ENCODE measurements around the gene CLPTM1. TPM values are rescaled to one million over a fixed set of nuclear protein-coding genes. Genes with fewer than 3 reads are reported as not detected.

CLPTM1 gene
- total RNA-seq, 1 donor = 62.6 TPM

DNA sequence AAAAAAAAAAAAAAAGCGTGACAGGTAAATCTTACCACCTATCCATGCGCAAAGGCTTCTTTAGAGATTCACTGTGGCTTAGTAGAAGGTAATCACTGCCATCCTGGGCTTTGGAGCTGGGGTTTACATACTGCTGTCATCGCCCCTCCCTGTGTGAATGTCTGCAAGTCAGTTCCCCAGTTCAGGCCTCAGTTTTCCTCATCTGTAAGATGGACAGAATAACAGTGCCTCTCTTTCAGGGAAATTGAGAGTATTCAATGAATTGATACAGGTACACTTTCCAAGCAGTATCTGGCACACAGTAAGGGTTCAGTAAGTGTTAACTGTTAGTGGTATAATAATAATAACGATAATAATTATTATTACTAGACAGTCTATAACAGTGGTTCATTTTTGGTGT is 48.3 kb downstream of the CLPTM1 start:
- H3K4me3 ChIP-seq (ENCODE audit: low read depth, low read length) = no peak overlapping the region
- TF ChIP-seq, protein P1, sequence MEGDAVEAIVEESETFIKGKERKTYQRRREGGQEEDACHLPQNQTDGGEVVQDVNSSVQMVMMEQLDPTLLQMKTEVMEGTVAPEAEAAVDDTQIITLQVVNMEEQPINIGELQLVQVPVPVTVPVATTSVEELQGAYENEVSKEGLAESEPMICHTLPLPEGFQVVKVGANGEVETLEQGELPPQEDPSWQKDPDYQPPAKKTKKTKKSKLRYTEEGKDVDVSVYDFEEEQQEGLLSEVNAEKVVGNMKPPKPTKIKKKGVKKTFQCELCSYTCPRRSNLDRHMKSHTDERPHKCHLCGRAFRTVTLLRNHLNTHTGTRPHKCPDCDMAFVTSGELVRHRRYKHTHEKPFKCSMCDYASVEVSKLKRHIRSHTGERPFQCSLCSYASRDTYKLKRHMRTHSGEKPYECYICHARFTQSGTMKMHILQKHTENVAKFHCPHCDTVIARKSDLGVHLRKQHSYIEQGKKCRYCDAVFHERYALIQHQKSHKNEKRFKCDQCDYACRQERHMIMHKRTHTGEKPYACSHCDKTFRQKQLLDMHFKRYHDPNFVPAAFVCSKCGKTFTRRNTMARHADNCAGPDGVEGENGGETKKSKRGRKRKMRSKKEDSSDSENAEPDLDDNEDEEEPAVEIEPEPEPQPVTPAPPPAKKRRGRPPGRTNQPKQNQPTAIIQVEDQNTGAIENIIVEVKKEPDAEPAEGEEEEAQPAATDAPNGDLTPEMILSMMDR (IDR thresholded peaks at IDR 0.05; ENCODE audit: insufficient read depth, low read depth, low read length) = no peak
- no peak for DNase-seq (ENCODE audit: low read depth)

DNA sequence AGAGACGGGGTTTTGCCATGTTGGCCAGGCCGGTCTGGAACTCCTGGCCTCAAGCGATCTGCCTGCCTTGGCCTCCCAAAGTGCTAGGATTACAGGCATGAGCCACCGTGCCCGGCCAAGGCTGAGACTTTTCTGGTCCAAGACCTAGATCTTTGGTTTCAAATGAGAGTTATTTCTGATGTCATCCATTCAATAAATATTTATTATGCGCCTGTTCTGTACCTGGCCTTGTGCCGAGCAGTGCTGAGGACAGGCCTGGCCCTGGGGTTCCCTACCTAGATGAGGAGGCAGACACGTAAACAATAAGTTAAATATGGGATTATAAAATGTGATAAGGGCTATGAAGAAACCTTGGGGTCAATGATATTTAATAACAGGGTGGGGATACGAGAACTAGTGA is 50.6 kb downstream of the CLPTM1 start:
- no peak overlapping the region for H3K4me3 ChIP-seq (ENCODE audit: low read depth, low read length)
- TF ChIP-seq, protein P1 (IDR thresholded peaks at IDR 0.05; ENCODE audit: insufficient read depth, low read depth, low read length) = no peak
- DNase-seq (ENCODE audit: low read depth) = no peak

DNA sequence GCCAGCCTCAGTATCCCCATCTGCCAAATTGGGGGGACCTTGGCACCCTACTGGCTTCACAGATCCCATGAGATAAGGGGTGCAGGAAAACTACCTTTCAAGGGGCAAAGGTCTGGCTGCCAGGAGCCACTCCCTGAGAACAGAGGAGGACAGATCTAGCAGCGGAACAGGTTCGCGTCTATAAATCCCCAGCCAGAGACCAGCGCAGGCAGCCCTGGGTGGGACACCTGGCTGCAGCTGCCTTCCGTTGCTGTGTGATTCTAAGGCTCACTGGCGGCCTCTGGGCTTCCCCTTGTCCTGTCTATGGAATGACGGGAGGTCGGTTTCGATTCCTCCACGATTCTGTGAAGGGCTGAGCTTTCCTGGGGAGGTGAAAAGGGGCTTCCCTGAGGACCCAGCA is 53.4 kb downstream of the CLPTM1 start:
- no peak for DNase-seq (ENCODE audit: low read depth)
- H3K4me3 ChIP-seq (ENCODE audit: low read depth, low read length) = no peak overlapping the region
- TF ChIP-seq, protein P1 (IDR thresholded peaks at IDR 0.05; ENCODE audit: insufficient read depth, low read depth, low read length) = no peak

DNA sequence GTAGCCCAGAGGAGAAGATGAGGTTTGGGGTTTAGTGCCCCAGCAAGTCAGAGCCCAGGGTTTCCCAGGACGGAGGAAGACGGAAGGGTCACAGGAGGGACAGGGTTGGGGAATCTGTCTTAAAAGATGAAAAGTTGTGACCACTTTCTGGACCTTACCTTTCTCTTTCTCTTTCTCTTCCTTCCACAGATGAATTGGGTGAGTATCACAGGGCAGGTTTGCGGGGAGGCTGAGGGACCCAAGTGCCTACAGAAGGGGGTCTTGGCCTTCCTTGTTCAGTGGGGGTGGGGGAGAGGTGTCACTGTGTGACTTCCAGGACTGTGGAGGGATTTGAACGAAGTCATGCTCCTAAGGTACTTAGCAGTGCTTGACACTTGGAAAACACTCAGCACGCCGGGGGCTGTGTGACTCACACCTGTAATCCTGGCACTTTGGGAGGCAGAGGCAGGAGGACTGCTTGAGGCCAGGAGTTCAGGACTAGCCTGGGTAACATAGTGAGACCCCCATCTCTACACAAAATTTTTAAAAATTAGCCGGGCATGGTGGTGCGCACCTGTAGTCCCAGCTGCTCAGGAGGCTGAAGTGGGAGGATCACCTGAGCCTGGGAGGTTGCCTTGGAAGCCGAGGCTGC is 54.6 kb downstream of the CLPTM1 start:
- TF ChIP-seq, protein P1 (IDR thresholded peaks at IDR 0.05; ENCODE audit: insufficient read depth, low read depth, low read length) = no peak
- DNase-seq (ENCODE audit: low read depth) = no peak

DNA sequence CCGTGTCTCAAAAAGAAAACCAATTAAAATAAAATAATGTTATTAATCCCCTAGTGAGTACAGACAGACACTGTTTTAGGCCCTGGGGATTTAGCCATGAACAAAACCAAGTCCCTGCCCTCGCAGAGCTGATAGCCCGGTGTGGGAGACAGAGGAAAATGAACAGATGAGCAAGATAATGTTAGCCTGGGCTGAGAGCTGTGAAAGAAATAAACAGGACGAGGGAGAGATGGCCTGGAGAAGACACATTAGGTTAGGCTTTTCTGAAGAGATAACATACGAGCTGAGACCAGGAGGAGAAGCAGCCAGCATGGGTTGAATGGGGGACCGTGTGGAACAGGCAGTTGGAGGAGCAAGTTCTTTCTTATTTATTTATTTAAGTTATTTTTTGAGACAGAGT is 55.1 kb downstream of the CLPTM1 start:
- no peak for DNase-seq (ENCODE audit: low read depth)
- no peak overlapping the region for H3K4me3 ChIP-seq (ENCODE audit: low read depth, low read length)
- TF ChIP-seq, protein P1 (IDR thresholded peaks at IDR 0.05; ENCODE audit: insufficient read depth, low read depth, low read length) = no peak

More for the DNA sequence above, 54.6 kb downstream of the CLPTM1 start:
- no peak overlapping the region for H3K4me3 ChIP-seq (ENCODE audit: low read depth, low read length)

DNA sequence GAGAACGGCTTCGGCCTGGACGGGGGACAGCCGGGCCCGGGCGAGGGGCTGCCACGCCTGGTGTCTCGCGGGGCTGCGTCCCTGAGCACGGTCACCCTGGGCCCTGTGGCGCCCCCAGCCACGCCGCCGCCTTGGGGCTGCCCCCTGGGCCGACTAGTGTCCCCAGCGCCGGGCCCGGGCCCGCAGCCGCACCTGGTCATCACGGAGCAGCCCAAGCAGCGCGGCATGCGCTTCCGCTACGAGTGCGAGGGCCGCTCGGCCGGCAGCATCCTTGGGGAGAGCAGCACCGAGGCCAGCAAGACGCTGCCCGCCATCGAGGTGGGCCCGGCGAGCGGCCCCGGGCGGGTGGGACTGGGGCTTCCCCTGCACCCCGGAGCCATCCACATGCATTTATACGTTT is 56.8 kb downstream of the CLPTM1 start:
- no peak overlapping the region for H3K4me3 ChIP-seq (ENCODE audit: low read depth, low read length)
- TF ChIP-seq, protein P1 (IDR thresholded peaks at IDR 0.05; ENCODE audit: insufficient read depth, low read depth, low read length) = no peak
- DNase-seq (ENCODE audit: low read depth) = no peak

All from fibroblast of villous mesenchyme (primary cell).